Nephron progenitor cell (in vitro differentiated cells): ENCODE measurements around the gene KRT78.

Source experiments
- DNase-seq: peaks from one replicate; pipeline ENCODE4 v3.0.0; 2021
- H3K27ac Mint-ChIP-seq: 2 replicates; pipeline ENCODE4 v1.8.0; 2021; ENCODE audit warnings: mild to moderate bottlenecking, moderate library complexity, mixed read lengths
- H3K27me3 Mint-ChIP-seq: 2 replicates; pipeline ENCODE4 v1.8.0; 2021; ENCODE audit warnings: mild to moderate bottlenecking, low read depth, mixed read lengths; ENCODE audit not compliant: poor library complexity
- H3K36me3 Mint-ChIP-seq: 2 replicates; pipeline ENCODE4 v1.8.0; 2021; ENCODE audit warnings: low read depth, mixed read lengths
- H3K4me1 Mint-ChIP-seq: 2 replicates; pipeline ENCODE4 v1.8.0; 2021; ENCODE audit warnings: mixed read lengths
- H3K4me3 Mint-ChIP-seq: 2 replicates; pipeline ENCODE4 v1.8.0; 2021; ENCODE audit warnings: mild to moderate bottlenecking, moderate library complexity, mixed read lengths
- H3K9me3 Mint-ChIP-seq: 2 replicates; pipeline ENCODE4 v1.8.0; 2021; ENCODE audit warnings: mild to moderate bottlenecking, moderate library complexity, mixed read lengths
- TF ChIP-seq, protein P1 (sequence below): fragments of 200-600 bp; sonication (generic); IDR thresholded peaks from 2 replicates; pipeline ENCODE4 v1.5.0; 2021; ENCODE audit warnings: antibody characterized with exemption

KRT78 gene

GRCh38 chr12:52831251-52831650 is 17.5 kb downstream of the KRT78 start:
- Mint-ChIP-seq H3K4me3 (no peak overlapping the region), H3K9me3 (no peaks in the 10 kb centered on the region), H3K27ac (no peak overlapping the region), H3K36me3 (no peaks in the 10 kb centered on the region), H3K27me3 (peaks cover 19% of the 10 kb centered on the region), H3K4me1 (peaks cover 6% of the 10 kb centered on the region)
- DNase-seq: no peak
- TF ChIP-seq, protein P1, sequence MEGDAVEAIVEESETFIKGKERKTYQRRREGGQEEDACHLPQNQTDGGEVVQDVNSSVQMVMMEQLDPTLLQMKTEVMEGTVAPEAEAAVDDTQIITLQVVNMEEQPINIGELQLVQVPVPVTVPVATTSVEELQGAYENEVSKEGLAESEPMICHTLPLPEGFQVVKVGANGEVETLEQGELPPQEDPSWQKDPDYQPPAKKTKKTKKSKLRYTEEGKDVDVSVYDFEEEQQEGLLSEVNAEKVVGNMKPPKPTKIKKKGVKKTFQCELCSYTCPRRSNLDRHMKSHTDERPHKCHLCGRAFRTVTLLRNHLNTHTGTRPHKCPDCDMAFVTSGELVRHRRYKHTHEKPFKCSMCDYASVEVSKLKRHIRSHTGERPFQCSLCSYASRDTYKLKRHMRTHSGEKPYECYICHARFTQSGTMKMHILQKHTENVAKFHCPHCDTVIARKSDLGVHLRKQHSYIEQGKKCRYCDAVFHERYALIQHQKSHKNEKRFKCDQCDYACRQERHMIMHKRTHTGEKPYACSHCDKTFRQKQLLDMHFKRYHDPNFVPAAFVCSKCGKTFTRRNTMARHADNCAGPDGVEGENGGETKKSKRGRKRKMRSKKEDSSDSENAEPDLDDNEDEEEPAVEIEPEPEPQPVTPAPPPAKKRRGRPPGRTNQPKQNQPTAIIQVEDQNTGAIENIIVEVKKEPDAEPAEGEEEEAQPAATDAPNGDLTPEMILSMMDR: no peak

GRCh38 chr12:52829986-52830770 is 18.6 kb downstream of the KRT78 start:
- H3K27me3 Mint-ChIP-seq: peaks cover 27% of the 10 kb centered on the region
- H3K9me3 Mint-ChIP-seq: no peaks in the 10 kb centered on the region
- no peaks in the 10 kb centered on the region for H3K36me3 Mint-ChIP-seq
- no peak for DNase-seq
- H3K27ac Mint-ChIP-seq: no peak overlapping the region
- H3K4me3 Mint-ChIP-seq: no peak overlapping the region
- no peaks in the 10 kb centered on the region for H3K4me1 Mint-ChIP-seq
- TF ChIP-seq, protein P1: no peak

DNA sequence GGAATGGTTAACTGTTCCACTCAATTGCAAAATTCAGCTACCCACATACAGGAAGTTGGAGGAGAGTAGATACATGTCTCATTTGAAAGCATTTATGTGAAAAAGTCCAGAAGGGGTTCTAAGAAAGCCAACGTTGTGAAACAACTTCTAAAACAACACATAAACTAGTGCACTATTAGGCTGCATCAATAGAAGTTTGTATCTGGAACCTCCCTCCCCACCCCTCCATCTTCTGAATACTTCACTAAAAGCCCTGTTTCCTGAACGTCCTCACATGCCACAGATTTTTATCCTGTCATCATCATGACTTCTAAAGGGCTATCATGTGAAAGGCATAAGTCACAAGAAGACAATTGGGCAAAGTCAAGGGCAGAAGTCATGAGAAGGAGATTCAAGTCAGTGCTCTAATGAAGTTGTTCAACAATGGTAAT is 20.2 kb downstream of the KRT78 start:
- H3K4me3 Mint-ChIP-seq: no peak overlapping the region
- DNase-seq: no peak
- H3K36me3 Mint-ChIP-seq: no peaks in the 10 kb centered on the region
- H3K27me3 Mint-ChIP-seq: peaks cover 27% of the 10 kb centered on the region
- no peaks in the 10 kb centered on the region for H3K9me3 Mint-ChIP-seq
- no peak overlapping the region for H3K27ac Mint-ChIP-seq
- TF ChIP-seq, protein P1: no peak
- H3K4me1 Mint-ChIP-seq: no peaks in the 10 kb centered on the region

- no peaks in the 10 kb centered on the region for H3K4me1 Mint-ChIP-seq
- no peak overlapping the region for H3K27ac Mint-ChIP-seq
- H3K9me3 Mint-ChIP-seq: no peaks in the 10 kb centered on the region
- TF ChIP-seq, protein P1: no peak
- peaks cover 29% of the 10 kb centered on the region for H3K27me3 Mint-ChIP-seq
- H3K4me3 Mint-ChIP-seq: no peak overlapping the region
- H3K36me3 Mint-ChIP-seq: no peaks in the 10 kb centered on the region
- DNase-seq: no peak
These were observed 20.6 kb downstream of the KRT78 start for GRCh38 chr12:52828156-52828555.

- DNase-seq: no peak
- Mint-ChIP-seq H3K9me3 (no peaks in the 10 kb centered on the region), H3K36me3 (no peaks in the 10 kb centered on the region), H3K4me1 (no peaks in the 10 kb centered on the region), H3K4me3 (no peak overlapping the region), H3K27ac (no peak overlapping the region), H3K27me3 (peaks cover 33% of the 10 kb centered on the region)
- TF ChIP-seq, protein P1: no peak
These were observed 21.2 kb downstream of the KRT78 start for GRCh38 chr12:52827499-52828090.
